K562 (cell line): ENCODE results near the gene TSPAN32. TPM values are rescaled to one million over a fixed set of nuclear protein-coding genes. Genes with fewer than 3 reads are reported as not detected.

ENCODE experiments used
- ATAC-seq: fragments of 200-7000 bp; cut with Tn5 transposase; 3 replicates; pipeline ENCODE4 v1.9.1; 2020; ENCODE audit warnings: moderate library complexity
- BruUV-seq: library from RNA; stranded (reverse); fragments of 400-500 nt; replicated peaks from 2 replicates; lab custom pipeline; 2021; lab: Mats Ljungman, UMichigan
- CTCF ChIA-PET: fragments of 300-600 bp; formaldehyde crosslinking; extraction: SDS; loops from one replicate; lab custom pipeline; 2021; ENCODE audit warnings: low intra/inter-chr PET ratio; lab: Yijun Ruan, JAX
- POLR2A ChIA-PET: fragments of 300-600, 350-650 bp; sonication (Branson Sonifier 250); formaldehyde crosslinking; extraction: SDS; loops from one replicate; lab custom pipeline; 2021; ENCODE audit warnings: antibody characterized with exemption, inconsistent platforms; lab: Yijun Ruan, JAX
- DNase-seq, 4 experiments: peaks; one replicate each; pipeline versions ENCODE4 v3.0.0 to v3.0.0-alpha.2; 2011 to 2018; ENCODE audit warnings: low spot score in 3 of 4, mixed read lengths in 3 of 4; ENCODE audit errors: extremely low read depth in 1 of 4
- FAIRE-seq: peaks from 2 replicates; lab custom pipeline; 2011; peaks lifted over from hg19 to GRCh38; lab: Jason Lieb, UNC
- H2AFZ ChIP-seq: 2 replicates; pipeline ENCODE4 v1.6.0; 2011; ENCODE audit warnings: low read depth, low read length, control low read depth, inconsistent platforms
- H3K27ac ChIP-seq: fragments of 200-600 bp; 3 replicates; pipeline ENCODE4 v1.8.0; 2011; ENCODE audit warnings: low read depth, mild to moderate bottlenecking, control low read depth, inconsistent platforms, low read length, moderate library complexity, mixed read lengths; ENCODE audit errors: extremely low read depth
- H3K27me3 ChIP-seq, 2 experiments: fragments of 300-600 bp in 1 of 2; 2 replicates in 1 of 2; 3 replicates in 1 of 2; pipeline versions ENCODE4 v1.6.0 to v1.8.0; 2011; ENCODE audit warnings: inconsistent platforms in 2 of 2, low read length in 2 of 2, mild to moderate bottlenecking in 1 of 2, mixed read lengths in 1 of 2, moderate library complexity in 1 of 2; ENCODE audit not compliant: control insufficient read depth in 2 of 2, insufficient read depth in 2 of 2
- H3K36me3 ChIP-seq: fragments of 300-600 bp; 3 replicates; pipeline ENCODE4 v1.8.0; 2011; ENCODE audit warnings: mild to moderate bottlenecking, low read length, inconsistent platforms; ENCODE audit not compliant: control insufficient read depth, insufficient read depth
- H3K4me1 ChIP-seq, 2 experiments: fragments of 200-600 bp in 1 of 2; replicated peaks in 1 of 2; 2 replicates in 1 of 2; 3 replicates in 1 of 2; pipeline versions ENCODE4 v1.5.1 to v1.8.0; 2011; ENCODE audit warnings: inconsistent platforms in 2 of 2, low read length in 2 of 2, mild to moderate bottlenecking in 1 of 2, mixed read lengths in 1 of 2, moderate library complexity in 1 of 2; ENCODE audit not compliant: control insufficient read depth in 2 of 2, insufficient read depth in 2 of 2
- H3K4me2 ChIP-seq: 2 replicates; pipeline ENCODE4 v1.6.1; 2011; ENCODE audit warnings: low read length, control low read depth, inconsistent platforms, mixed read lengths; ENCODE audit not compliant: insufficient read depth
- H3K4me3 ChIP-seq: fragments of 200-600 bp; sonication (generic), shearing (Covaris generic); 2 replicates; pipeline ENCODE4 v1.5.1; 2016; ENCODE audit warnings: control low read depth, inconsistent platforms
- H3K79me2 ChIP-seq: fragments of 200-600 bp; 3 replicates; pipeline ENCODE4 v1.8.0; 2011; ENCODE audit warnings: low read length, inconsistent platforms; ENCODE audit not compliant: control insufficient read depth, insufficient read depth
- H3K9ac ChIP-seq, 2 experiments: 2 replicates each; pipeline versions ENCODE4 v1.6.0 to v1.6.1; 2011; ENCODE audit warnings: low read depth in 2 of 2, low read length in 2 of 2, control low read depth in 1 of 2, inconsistent platforms in 1 of 2, mild to moderate bottlenecking in 1 of 2, mixed read lengths in 1 of 2; ENCODE audit not compliant: insufficient read depth in 1 of 2
- H3K9me1 ChIP-seq: one replicate; pipeline ENCODE4 v1.6.0; 2011; ENCODE audit warnings: inconsistent platforms, mild to moderate bottlenecking, low read length, moderate library complexity; ENCODE audit not compliant: control insufficient read depth, insufficient read depth
- H3K9me3 ChIP-seq: replicated peaks from 2 replicates; pipeline ENCODE4 v1.5.1; 2011; ENCODE audit warnings: low read depth, low read length, inconsistent platforms; ENCODE audit not compliant: control insufficient read depth, insufficient read depth
- H4K20me1 ChIP-seq: replicated peaks from 2 replicates; pipeline ENCODE4 v1.6.1; 2011; ENCODE audit warnings: low read length, inconsistent platforms, mixed read lengths; ENCODE audit not compliant: control insufficient read depth, insufficient read depth
- ETV6 ChIP-seq, 3 experiments: fragments of 150-350 bp in 1 of 3; sonication (generic) in 1 of 3; formaldehyde crosslinking in 1 of 3; IDR thresholded peaks; 2 replicates each; pipeline versions ENCODE4 v1.6.1 to v1.8.0; 2014 to 2022; ENCODE audit warnings: borderline replicate concordance in 2 of 3, low read depth in 2 of 3, antibody characterized with exemption in 1 of 3, low read length in 1 of 3, mild to moderate bottlenecking in 1 of 3, missing genetic modification reagents in 1 of 3
- POLR2G ChIP-seq: fragments of 200-400 bp; formaldehyde crosslinking; IDR thresholded peaks from 2 replicates; pipeline ENCODE4 v1.6.1; 2017; ENCODE audit warnings: low read depth, mild to moderate bottlenecking, antibody characterized with exemption, low read length, moderate library complexity
- WGBS: fragments of 100-300 bp; shearing (Covaris generic); methylation state at CpG from one replicate; pipeline ENCODE4 v1.1.6; 2016; ENCODE audit warnings: low coverage, mixed read lengths; ENCODE audit not compliant: insufficient coverage; ENCODE audit errors: missing lambda C conversion rate; 5-methylcytosine and 5-hydroxymethylcytosine counted together
- in situ Hi-C: fragments of 300-500 bp; cut with MboI; formaldehyde crosslinking; loops from 4 replicates; pipeline ENCODE4 v1.15.0; 2018; ENCODE audit warnings: inconsistent platforms, mixed read lengths
- intact Hi-C: fragments of 100-400 bp; cut with micrococcal nuclease; formaldehyde crosslinking; loops from 2 replicates; pipeline ENCODE4 v1.14.2; 2022
- polyA plus RNA-seq, 8 experiments: library from polyadenylated mRNA; depleted of rRNA in 4 of 8; stranded (reverse) in 5 of 8; unstranded in 3 of 8; fragments of >200 nt; fragmentation: Nextera tagmentation in 2 of 8; fragmentation: Illumina TruSeq in 1 of 8; extraction: Ambion mirVana in 2 of 8; extraction: Trizol in 1 of 8; gene quantifications; 2 replicates each; pipeline versions ENCODE4 v1.2.1 to v1.2.3, GENCODE V29; 2011 to 2014; ENCODE audit warnings: inconsistent platforms in 1 of 8, missing spikeins in 1 of 8
- total RNA-seq, 7 experiments: library from RNA; depleted of rRNA in 6 of 7; stranded (reverse); fragments of >200 nt in 6 of 7; fragmentation: Illumina TruSeq in 2 of 7; extraction: Trizol in 2 of 7; gene quantifications; 2 replicates each; pipeline versions ENCODE4 v1.2.1 to v1.2.3, GENCODE V29; 2011 to 2021; ENCODE audit warnings: low replicate concordance in 1 of 7

The TSPAN32 gene
- total and polyA plus RNA-seq, 9 of the 15 experiments (the other 6 are each of a cell fraction or from before 2014, with no cell fraction given): 0.21 to 7.3 (median 2.6) TPM

GRCh38 chr11:2310073-2310785 is 8.4 kb downstream of the TSPAN32 start:
- H3K4me3 ChIP-seq: no peak overlapping the region
- no peaks in the 10 kb centered on the region for H3K9me3 ChIP-seq
- no peaks in the 10 kb centered on the region for H3K36me3 ChIP-seq
- H3K79me2 ChIP-seq: peaks cover 3% of the 10 kb centered on the region; the same call in 2 of the 3 replicates
- ATAC-seq: no peak
- CTCF ChIA-PET: no interaction called here
- BruUV-seq: no TSS peak
- no peak overlapping the region for H3K4me2 ChIP-seq
- TF ChIP-seq ETV6 (IDR thresholded peaks at IDR 0.05; ENCODE audit: borderline replicate concordance in 1 of 2, low read depth in 2 of 2, low read length in 1 of 2) (no peak), ETV6 (CRISPR knock-in tag; IDR thresholded peaks at IDR 0.05; ENCODE audit: borderline replicate concordance) (no peak), POLR2G (0 out of 2 replicates have a peak, but pooled peaks have one; percentile 21)
- intact Hi-C loops: no loop called here
- no peak overlapping the region; a peak in 1 of 4 replicates for H3K9ac ChIP-seq
- in situ Hi-C loops: loop anchor here (5.0 kb wide), 1 partner anchor 107 kb away; no protein-coding TSS in a partner anchor
- 46% methylated on average over 12 of the region's 16 CpGs for WGBS
- POLR2A ChIA-PET: interaction anchor here (0.5 to 1.7 kb wide), 3 partner anchors 8 to 631 kb away, joined by 3 to 6 read pairs (median 3); no protein-coding TSS in a partner anchor
- no peak overlapping the region for H3K27ac ChIP-seq
- H4K20me1 ChIP-seq: peaks cover 10% of the 10 kb centered on the region; the same call in 1 of the 2 replicates
- no peaks in the 10 kb centered on the region for H3K9me1 ChIP-seq
- DNase-seq: no peak
- FAIRE-seq: no peak
- H3K27me3 ChIP-seq: peaks cover 0 to under 1% of the 10 kb centered on the region in 2 experiments; a peak in 2 of 5 replicates
- H3K4me1 ChIP-seq: peaks cover 12 to 92% of the 10 kb centered on the region in 2 experiments; a peak in 4 of 5 replicates
- H2AFZ ChIP-seq: no peak overlapping the region
